A673 (cell line): ENCODE measurements around the gene MARK3. TPM values are rescaled to one million over a fixed set of nuclear protein-coding genes. Genes with fewer than 3 reads are reported as not detected.

Source experiments
- BruUV-seq: library from RNA; stranded (reverse); fragments of 400-500 nt; replicated peaks from 2 replicates; lab custom pipeline; 2021; lab: Mats Ljungman, UMichigan
- CTCF ChIA-PET: fragments of 300-600 bp; sonication (Branson Sonifier 250); formaldehyde crosslinking; loops from one replicate; lab custom pipeline; 2022; ENCODE audit warnings: antibody characterized with exemption; lab: Charles Lee
- POLR2A ChIA-PET: fragments of 300-600 bp; sonication (Branson Sonifier 250); formaldehyde crosslinking; loops from one replicate; lab custom pipeline; 2022; ENCODE audit warnings: antibody characterized with exemption; ENCODE audit not compliant: low non-redundant PET; lab: Charles Lee
- DNase-seq: peaks from one replicate; pipeline ENCODE4 v3.0.0-alpha.2; 2015; ENCODE audit warnings: low spot score
- H3K27ac ChIP-seq: fragments of 200-600 bp; sonication (generic); 2 replicates; pipeline ENCODE4 v1.5.1; 2016; ENCODE audit warnings: mixed run types, low read depth, mild to moderate bottlenecking, mixed read lengths, antibody characterized with exemption, low read length; ENCODE audit not compliant: poor library complexity, severe bottlenecking
- H3K27me3 ChIP-seq: fragments of 200-600 bp; sonication (generic); replicated peaks from 2 replicates; pipeline ENCODE4 v1.6.1; 2017; ENCODE audit warnings: mixed run types, low read depth, mild to moderate bottlenecking, mixed read lengths, antibody characterized with exemption, low read length; ENCODE audit not compliant: insufficient read depth, poor library complexity
- H3K36me3 ChIP-seq: fragments of 200-600 bp; sonication (generic); 2 replicates; pipeline ENCODE4 v1.6.1; 2016; ENCODE audit warnings: mixed run types, mild to moderate bottlenecking, mixed read lengths, antibody characterized with exemption, low read length; ENCODE audit not compliant: insufficient read depth, poor library complexity, severe bottlenecking
- H3K4me1 ChIP-seq: fragments of 200-600 bp; sonication (generic); 2 replicates; pipeline ENCODE4 v1.6.1; 2017; ENCODE audit warnings: mixed run types, mild to moderate bottlenecking, mixed read lengths, antibody characterized with exemption, low read length; ENCODE audit not compliant: insufficient read depth, poor library complexity, severe bottlenecking
- H3K4me3 ChIP-seq: fragments of 200-600 bp; sonication (generic); 2 replicates; pipeline ENCODE4 v1.5.1; 2016; ENCODE audit warnings: low read depth, mixed run types, mild to moderate bottlenecking, mixed read lengths, low read length; ENCODE audit not compliant: poor library complexity, severe bottlenecking
- H3K9me3 ChIP-seq: fragments of 200-600 bp; sonication (generic); 2 replicates; pipeline ENCODE4 v1.6.1; 2016; ENCODE audit warnings: mixed run types, low read depth, mild to moderate bottlenecking, mixed read lengths, antibody characterized with exemption, low read length; ENCODE audit not compliant: poor library complexity, severe bottlenecking
- EZH2 ChIP-seq: fragments of 200-600 bp; sonication (generic); IDR thresholded peaks from 2 replicates; pipeline ENCODE4 v1.6.1; 2017; ENCODE audit warnings: borderline replicate concordance, low read depth, mild to moderate bottlenecking, mixed read lengths, antibody characterized with exemption, low read length; ENCODE audit not compliant: poor library complexity, severe bottlenecking
- intact Hi-C: fragments of 100-400 bp; cut with micrococcal nuclease; formaldehyde crosslinking; loops from one replicate; pipeline ENCODE4 v1.10.0; 2022; ENCODE audit not compliant: unreplicated experiment
- total RNA-seq: library from RNA; stranded (reverse); gene quantifications from 2 replicates; pipeline ENCODE4 v1.2.3, GENCODE V29; 2021
- TF ChIP-seq, protein P1 (sequence below): fragments of 300-800, 200-600 bp; sonication (generic); conservative IDR thresholded peaks from 2 replicates; pipeline ENCODE4 v1.5.1; 2017; ENCODE audit warnings: low read depth, mild to moderate bottlenecking, antibody characterized with exemption, low read length, moderate library complexity, mixed read lengths

MARK3 gene
- total RNA-seq, 1 experiment from 2014 or later: 94.4 TPM

DNA sequence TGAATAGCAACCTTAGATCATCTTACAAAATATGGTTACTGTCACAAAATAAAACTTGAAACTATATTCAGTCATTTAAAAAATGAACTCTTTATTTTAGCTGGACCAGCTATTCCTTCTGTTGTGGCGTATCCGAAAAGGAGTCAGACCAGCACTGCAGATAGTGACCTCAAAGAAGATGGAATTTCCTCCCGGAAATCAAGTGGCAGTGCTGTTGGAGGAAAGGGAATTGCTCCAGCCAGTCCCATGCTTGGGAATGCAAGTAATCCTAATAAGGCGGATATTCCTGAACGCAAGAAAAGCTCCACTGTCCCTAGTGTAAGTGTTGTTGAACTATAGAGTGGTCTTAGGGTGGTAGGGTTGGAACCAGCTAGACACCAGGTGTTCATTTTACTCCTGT, 89.7 kb downstream of the MARK3 start:
- H3K36me3 ChIP-seq: peaks cover 56% of the 10 kb centered on the region
- H3K4me3 ChIP-seq: no peak overlapping the region
- no peak overlapping the region for H3K27ac ChIP-seq
- BruUV-seq: no TSS peak
- ChIA-PET POLR2A (no interaction called here), CTCF (no interaction called here)
- DNase-seq: no peak
- H3K27me3 ChIP-seq: no peaks in the 10 kb centered on the region
- no peak for TF ChIP-seq EZH2
- TF ChIP-seq, protein P1, sequence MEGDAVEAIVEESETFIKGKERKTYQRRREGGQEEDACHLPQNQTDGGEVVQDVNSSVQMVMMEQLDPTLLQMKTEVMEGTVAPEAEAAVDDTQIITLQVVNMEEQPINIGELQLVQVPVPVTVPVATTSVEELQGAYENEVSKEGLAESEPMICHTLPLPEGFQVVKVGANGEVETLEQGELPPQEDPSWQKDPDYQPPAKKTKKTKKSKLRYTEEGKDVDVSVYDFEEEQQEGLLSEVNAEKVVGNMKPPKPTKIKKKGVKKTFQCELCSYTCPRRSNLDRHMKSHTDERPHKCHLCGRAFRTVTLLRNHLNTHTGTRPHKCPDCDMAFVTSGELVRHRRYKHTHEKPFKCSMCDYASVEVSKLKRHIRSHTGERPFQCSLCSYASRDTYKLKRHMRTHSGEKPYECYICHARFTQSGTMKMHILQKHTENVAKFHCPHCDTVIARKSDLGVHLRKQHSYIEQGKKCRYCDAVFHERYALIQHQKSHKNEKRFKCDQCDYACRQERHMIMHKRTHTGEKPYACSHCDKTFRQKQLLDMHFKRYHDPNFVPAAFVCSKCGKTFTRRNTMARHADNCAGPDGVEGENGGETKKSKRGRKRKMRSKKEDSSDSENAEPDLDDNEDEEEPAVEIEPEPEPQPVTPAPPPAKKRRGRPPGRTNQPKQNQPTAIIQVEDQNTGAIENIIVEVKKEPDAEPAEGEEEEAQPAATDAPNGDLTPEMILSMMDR: no peak
- intact Hi-C loops: loop anchor here (10.0 kb wide), 1 partner anchor 840 kb away; no protein-coding TSS in a partner anchor
- H3K9me3 ChIP-seq: no peaks in the 10 kb centered on the region
- H3K4me1 ChIP-seq: no peaks in the 10 kb centered on the region

DNA sequence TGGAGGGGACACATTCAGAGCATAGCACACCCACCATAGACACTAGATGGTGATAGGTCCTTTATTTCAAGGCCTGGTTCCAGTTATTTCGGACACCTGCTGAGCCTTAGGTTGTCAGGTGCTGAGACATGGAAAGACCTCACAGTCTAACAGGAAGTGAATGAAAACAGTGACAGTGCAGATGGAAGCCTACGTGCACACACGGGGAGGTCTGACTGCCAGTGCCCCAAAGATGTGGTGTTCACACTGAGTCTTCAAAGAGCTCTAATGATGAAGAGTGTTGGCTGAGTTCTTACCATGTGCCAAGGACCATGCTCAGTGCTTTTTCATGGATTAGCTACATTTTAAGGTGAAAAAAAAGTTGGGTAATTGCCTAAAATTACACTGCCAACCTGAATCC, 90.8 kb downstream of the MARK3 start:
- Histone ChIP-seq H3K27me3 (no peaks in the 10 kb centered on the region), H3K4me1 (no peaks in the 10 kb centered on the region), H3K4me3 (no peak overlapping the region), H3K27ac (no peak overlapping the region), H3K9me3 (no peaks in the 10 kb centered on the region), H3K36me3 (peaks cover 56% of the 10 kb centered on the region)
- no peak for TF ChIP-seq EZH2
- TF ChIP-seq, protein P1: no peak
- CTCF ChIA-PET: no interaction called here
- POLR2A ChIA-PET: no interaction called here
- BruUV-seq: no TSS peak
- DNase-seq: no peak
- intact Hi-C loops: loop anchor here (10.0 kb wide), 1 partner anchor 839 kb away; no protein-coding TSS in a partner anchor

DNA sequence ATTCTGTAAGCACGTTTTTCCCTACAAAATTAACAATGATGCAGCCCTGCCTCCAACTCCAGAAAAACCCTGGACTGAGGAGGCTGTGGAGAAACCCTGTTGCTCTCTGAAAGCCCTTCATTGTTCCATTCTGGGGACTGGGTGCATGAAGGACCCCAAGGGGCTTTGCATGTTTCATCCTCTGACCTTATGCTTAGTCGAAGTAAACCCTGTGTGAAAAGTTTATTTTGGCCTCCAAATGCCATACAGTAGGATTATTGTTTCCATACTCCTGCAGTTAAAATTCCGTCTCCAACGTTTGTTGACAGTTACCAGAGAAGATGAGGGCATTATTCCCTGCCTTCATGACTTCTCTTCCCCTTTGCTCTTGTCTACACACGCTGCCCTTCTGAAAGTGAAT, 91.4 kb downstream of the MARK3 start:
- H3K4me1 ChIP-seq: no peaks in the 10 kb centered on the region
- peaks cover 51% of the 10 kb centered on the region for H3K36me3 ChIP-seq
- intact Hi-C loops: loop anchor here (10.0 kb wide), 1 partner anchor 838 kb away; no protein-coding TSS in a partner anchor
- POLR2A ChIA-PET: no interaction called here
- no peak for TF ChIP-seq EZH2
- TF ChIP-seq, protein P1: no peak
- H3K4me3 ChIP-seq: no peak overlapping the region
- no peak for DNase-seq
- CTCF ChIA-PET: no interaction called here
- BruUV-seq: no TSS peak
- no peak overlapping the region for H3K27ac ChIP-seq
- no peaks in the 10 kb centered on the region for H3K9me3 ChIP-seq
- no peaks in the 10 kb centered on the region for H3K27me3 ChIP-seq
